Natural killer cell (primary cell): ENCODE results near the gene DBI. TPM values are rescaled to one million over a fixed set of nuclear protein-coding genes. Genes with fewer than 3 reads are reported as not detected.
"Not testable (repeated sequence)": the region's sequence is repeated elsewhere in the genome, so short reads cannot be mapped to it uniquely, and the experiment has no call there.

ENCODE experiments used
- ATAC-seq, 3 donors: fragments of 150-1000 bp in 2 of 3; fragments of 200-7000 bp in 1 of 3; cut with Tn5 transposase; 1 replicate in 1 of 3; 2 replicates in 2 of 3; pipeline ENCODE4 v1.10.0; 2021; ENCODE audit warnings: mild to moderate bottlenecking in 2 of 3, moderate library complexity in 2 of 3
- DNase-seq, 2 donors: peaks; one replicate each; pipeline versions ENCODE4 v3.0.0 to v3.0.0-alpha.2; 2013 to 2021; ENCODE audit warnings: mixed read lengths in 1 of 2
- H3K27ac ChIP-seq: one replicate; pipeline ENCODE4 v1.5.1; 2013; ENCODE audit warnings: mild to moderate bottlenecking, low read length
- H3K27me3 ChIP-seq: one replicate; pipeline ENCODE4 v1.6.1; 2013; ENCODE audit warnings: low read length; ENCODE audit not compliant: control insufficient read depth, insufficient read depth
- H3K36me3 ChIP-seq: one replicate; pipeline ENCODE4 v1.6.1; 2013; ENCODE audit warnings: low read length; ENCODE audit not compliant: control insufficient read depth, insufficient read depth
- H3K4me1 ChIP-seq: one replicate; pipeline ENCODE4 v1.6.1; 2013; ENCODE audit warnings: low read length; ENCODE audit not compliant: control insufficient read depth, insufficient read depth
- H3K4me3 ChIP-seq: one replicate; pipeline ENCODE4 v1.5.1; 2013; ENCODE audit warnings: low read length
- H3K9me3 ChIP-seq: one replicate; pipeline ENCODE4 v1.6.1; 2013; ENCODE audit warnings: low read length; ENCODE audit not compliant: control insufficient read depth, insufficient read depth
- H3K27ac Mint-ChIP-seq, 2 donors: one replicate each; pipeline ENCODE4 v1.8.0; 2022; ENCODE audit warnings: mild to moderate bottlenecking in 2 of 2, mixed read lengths in 2 of 2, moderate library complexity in 1 of 2
- H3K27me3 Mint-ChIP-seq, 2 donors: one replicate each; pipeline ENCODE4 v1.8.0; 2022; ENCODE audit warnings: low read depth in 2 of 2, mixed read lengths in 2 of 2
- H3K36me3 Mint-ChIP-seq: one replicate; pipeline ENCODE4 v1.8.0; 2022; ENCODE audit warnings: mixed read lengths
- H3K4me1 Mint-ChIP-seq, 2 donors: one replicate each; pipeline ENCODE4 v1.8.0; 2022; ENCODE audit warnings: mixed read lengths in 2 of 2
- H3K4me3 Mint-ChIP-seq: one replicate; pipeline ENCODE4 v1.8.0; 2022; ENCODE audit warnings: mild to moderate bottlenecking, moderate library complexity, mixed read lengths
- H3K9me3 Mint-ChIP-seq, 2 donors: one replicate each; pipeline ENCODE4 v1.8.0; 2022; ENCODE audit warnings: mixed read lengths in 2 of 2
- WGBS: methylation state at CpG from one replicate; pipeline ENCODE4 v1.1.7; 2013; ENCODE audit warnings: missing lambda C conversion rate; ENCODE audit not compliant: insufficient coverage; 5-methylcytosine and 5-hydroxymethylcytosine counted together
- intact Hi-C: fragments of 100-400 bp; cut with micrococcal nuclease; formaldehyde crosslinking; loops from one replicate; pipeline ENCODE4 v1.14.2; 2022
- total RNA-seq, 4 donors: library from RNA; stranded (reverse); fragments of 120-200 nt in 1 of 4; gene quantifications; one replicate each; pipeline versions ENCODE4 v1.2.3 to v1.2.4, GENCODE V29; 2013 to 2022
- TF ChIP-seq, protein P1 (sequence below): fragments of 200-600 bp; IDR thresholded peaks from one replicate; pipeline ENCODE4 v1.8.0; 2022; ENCODE audit warnings: antibody characterized with exemption

The DBI gene
- total RNA-seq, 3 donors from 2014 or later (not counting 1 experiment from before 2014, with no cell fraction given), result 85.1 to 109 (median 93.2) TPM

DNA sequence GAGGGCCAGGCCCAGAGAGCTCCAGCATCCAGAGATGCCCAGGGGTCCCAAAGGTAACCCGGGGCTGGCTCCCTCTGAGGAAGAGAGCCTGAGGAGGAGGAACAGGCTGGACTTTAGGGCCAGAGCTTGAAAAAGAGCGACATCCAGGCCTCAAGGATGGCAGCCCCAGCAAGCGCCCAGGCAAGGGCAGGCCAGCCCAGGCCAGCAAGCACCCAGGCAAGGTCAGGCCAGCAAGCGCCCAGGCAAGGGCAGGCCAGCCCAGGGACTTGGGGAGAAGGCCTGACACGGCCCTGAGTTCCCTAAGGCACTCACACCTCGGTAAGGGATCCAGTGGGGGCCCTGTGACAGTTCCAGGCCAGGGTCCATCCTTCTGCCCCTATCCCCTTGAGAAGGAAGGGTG is 30.4 kb downstream of the DBI start:
- DNase-seq, result no peak
- TF ChIP-seq, protein P1, sequence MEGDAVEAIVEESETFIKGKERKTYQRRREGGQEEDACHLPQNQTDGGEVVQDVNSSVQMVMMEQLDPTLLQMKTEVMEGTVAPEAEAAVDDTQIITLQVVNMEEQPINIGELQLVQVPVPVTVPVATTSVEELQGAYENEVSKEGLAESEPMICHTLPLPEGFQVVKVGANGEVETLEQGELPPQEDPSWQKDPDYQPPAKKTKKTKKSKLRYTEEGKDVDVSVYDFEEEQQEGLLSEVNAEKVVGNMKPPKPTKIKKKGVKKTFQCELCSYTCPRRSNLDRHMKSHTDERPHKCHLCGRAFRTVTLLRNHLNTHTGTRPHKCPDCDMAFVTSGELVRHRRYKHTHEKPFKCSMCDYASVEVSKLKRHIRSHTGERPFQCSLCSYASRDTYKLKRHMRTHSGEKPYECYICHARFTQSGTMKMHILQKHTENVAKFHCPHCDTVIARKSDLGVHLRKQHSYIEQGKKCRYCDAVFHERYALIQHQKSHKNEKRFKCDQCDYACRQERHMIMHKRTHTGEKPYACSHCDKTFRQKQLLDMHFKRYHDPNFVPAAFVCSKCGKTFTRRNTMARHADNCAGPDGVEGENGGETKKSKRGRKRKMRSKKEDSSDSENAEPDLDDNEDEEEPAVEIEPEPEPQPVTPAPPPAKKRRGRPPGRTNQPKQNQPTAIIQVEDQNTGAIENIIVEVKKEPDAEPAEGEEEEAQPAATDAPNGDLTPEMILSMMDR, result no peak
- H3K4me1 ChIP-seq, result no peaks in the 10 kb centered on the region
- H3K27me3 Mint-ChIP-seq, result peaks cover 0 to 5% of the 10 kb centered on the region in 2 donors
- H3K4me3 Mint-ChIP-seq, result no peak overlapping the region
- no peaks in the 10 kb centered on the region for H3K36me3 ChIP-seq
- H3K27ac ChIP-seq, result no peak overlapping the region
- no peaks in the 10 kb centered on the region for H3K36me3 Mint-ChIP-seq
- no peaks in the 10 kb centered on the region for H3K27me3 ChIP-seq
- no peaks in the 10 kb centered on the region for H3K9me3 ChIP-seq
- no peak for ATAC-seq
- H3K4me3 ChIP-seq, result no peak overlapping the region
- H3K27ac Mint-ChIP-seq, result no peak overlapping the region
- intact Hi-C loops, result no loop called here
- H3K9me3 Mint-ChIP-seq, result no peaks in the 10 kb centered on the region
- no peaks in the 10 kb centered on the region for H3K4me1 Mint-ChIP-seq
- WGBS, result 89% methylated on average over 6 of the region's 6 CpGs

DNA sequence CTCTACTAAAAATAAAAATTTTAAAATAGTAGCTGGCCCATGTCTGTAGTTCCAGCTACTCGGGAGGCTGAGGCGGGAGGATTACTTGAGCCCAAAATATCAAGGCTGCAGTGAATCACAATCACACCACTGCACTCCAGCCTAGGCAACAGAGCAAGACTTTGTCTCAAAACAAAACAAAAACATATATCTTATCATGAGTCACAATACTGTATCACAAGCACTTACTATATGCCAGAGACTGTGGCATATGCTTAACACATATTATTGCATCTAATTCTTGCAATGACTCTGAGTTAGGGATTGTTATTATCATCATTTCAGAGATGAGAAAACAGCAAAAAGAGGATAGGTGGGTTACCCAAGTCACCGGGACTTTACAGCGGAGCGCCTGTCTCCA is 35.3 kb downstream of the DBI start:
- Histone ChIP-seq H3K4me3 (no peak overlapping the region), H3K36me3 (no peaks in the 10 kb centered on the region), H3K9me3 (no peaks in the 10 kb centered on the region), H3K27me3 (no peaks in the 10 kb centered on the region), H3K27ac (no peak overlapping the region), H3K4me1 (no peaks in the 10 kb centered on the region)
- Mint-ChIP-seq H3K36me3 (no peaks in the 10 kb centered on the region), H3K27me3 (peaks cover 3 to 5% of the 10 kb centered on the region in 2 donors), H3K27ac (no peak overlapping the region), H3K4me1 (no peaks in the 10 kb centered on the region), H3K4me3 (no peak overlapping the region), H3K9me3 (no peaks in the 10 kb centered on the region)
- intact Hi-C loops, result no loop called here
- no peak for ATAC-seq
- WGBS, result 95% methylated on average over 5 of the region's 5 CpGs
- no peak for DNase-seq
- TF ChIP-seq, protein P1, result no peak

DNA sequence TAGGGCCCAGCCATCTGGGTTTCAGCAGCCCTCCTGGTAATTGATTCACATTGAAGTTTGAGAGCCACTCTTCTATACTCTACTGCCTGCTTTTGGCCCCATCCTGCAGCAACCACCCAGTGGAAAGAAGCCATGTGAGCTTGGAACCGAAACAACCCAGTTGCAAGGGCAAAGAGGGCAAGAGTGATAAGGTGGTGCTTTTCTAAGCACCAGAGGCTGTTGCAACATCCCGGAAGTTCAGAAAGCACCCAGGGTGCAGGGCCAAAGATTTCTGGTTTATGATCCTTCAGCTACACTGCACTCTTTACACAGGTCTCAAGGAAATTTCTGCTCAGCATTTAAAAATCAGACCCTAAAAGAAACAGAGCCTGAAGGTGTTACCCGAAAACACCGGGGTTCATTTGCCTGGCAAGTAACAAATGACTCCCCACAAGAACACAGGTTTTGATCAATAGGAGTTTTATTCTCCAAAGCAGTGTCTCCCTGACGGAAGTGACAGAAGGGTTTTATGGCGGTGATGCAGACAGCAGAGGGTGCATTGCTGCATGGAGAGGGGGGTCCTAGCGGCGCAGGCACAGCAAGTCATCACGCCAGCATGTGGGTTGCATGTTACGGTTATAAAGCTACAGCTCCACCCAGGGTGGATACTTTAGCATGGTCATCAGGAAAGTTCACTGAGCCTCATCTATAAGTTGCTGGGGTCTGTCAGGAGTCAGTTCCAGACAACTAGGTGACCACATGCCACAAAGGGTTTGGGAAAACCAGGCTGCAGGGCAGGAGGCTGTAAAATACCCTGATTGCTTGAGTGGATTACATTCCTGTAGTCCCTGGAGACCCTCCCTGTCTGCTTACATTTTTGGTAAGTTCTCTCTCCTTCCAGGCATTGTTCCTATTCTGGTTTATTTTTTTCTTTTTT is 36.1 kb downstream of the DBI start:
- H3K9me3 ChIP-seq, result no peaks in the 10 kb centered on the region
- H3K27ac ChIP-seq, result no peak overlapping the region
- Mint-ChIP-seq H3K36me3 (no peaks in the 10 kb centered on the region), H3K4me1 (no peaks in the 10 kb centered on the region), H3K9me3 (no peaks in the 10 kb centered on the region), H3K27ac (no peak overlapping the region), H3K27me3 (peaks cover 3 to 5% of the 10 kb centered on the region in 2 donors), H3K4me3 (no peak overlapping the region)
- no peaks in the 10 kb centered on the region for H3K4me1 ChIP-seq
- H3K27me3 ChIP-seq, result no peaks in the 10 kb centered on the region
- ATAC-seq (no peak), DNase-seq (no peak)
- TF ChIP-seq, protein P1, result no peak
- H3K4me3 ChIP-seq, result no peak overlapping the region
- WGBS, result 89% methylated on average over 10 of the region's 10 CpGs
- intact Hi-C loops, result no loop called here
- H3K36me3 ChIP-seq, result no peaks in the 10 kb centered on the region

DNA sequence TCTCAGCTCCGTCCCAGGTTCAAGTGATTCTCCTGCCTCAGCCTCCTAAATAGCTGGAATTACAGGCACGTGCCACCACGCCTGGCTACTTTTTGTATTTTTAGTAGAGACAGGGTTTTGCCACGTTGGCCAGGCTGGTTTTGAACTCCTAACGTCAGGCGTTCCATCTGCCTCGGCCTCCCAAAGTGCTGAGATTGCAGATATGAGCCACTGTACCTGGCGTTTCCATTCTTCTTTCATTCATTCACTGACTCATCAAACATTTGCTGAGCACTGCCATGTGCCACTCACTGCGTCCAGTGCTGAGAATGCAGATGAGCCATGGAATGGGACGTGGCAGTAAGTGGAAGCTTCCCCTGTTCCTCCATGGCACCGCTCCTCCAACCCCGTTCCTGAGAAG is 36.8 kb downstream of the DBI start:
- H3K4me1 ChIP-seq, ATAC-seq, H3K27ac Mint-ChIP-seq, intact Hi-C loops, H3K36me3 Mint-ChIP-seq, H3K27ac ChIP-seq, H3K9me3 ChIP-seq, H3K36me3 ChIP-seq, DNase-seq, H3K27me3 ChIP-seq, H3K27me3 Mint-ChIP-seq, H3K9me3 Mint-ChIP-seq, H3K4me3 Mint-ChIP-seq, H3K4me1 Mint-ChIP-seq, H3K4me3 ChIP-seq: not testable (repeated sequence)
- WGBS, result 79% methylated on average over 12 of the region's 12 CpGs
